ENCODE data around the gene COLEC11. TPM values are rescaled to one million over a fixed set of nuclear protein-coding genes. Genes with fewer than 3 reads are reported as not detected.

The COLEC11 gene
- total and polyA plus RNA-seq, 8 donors: 2.0 to 9.9 (median 3.3) TPM; not detected in 3

DNA sequence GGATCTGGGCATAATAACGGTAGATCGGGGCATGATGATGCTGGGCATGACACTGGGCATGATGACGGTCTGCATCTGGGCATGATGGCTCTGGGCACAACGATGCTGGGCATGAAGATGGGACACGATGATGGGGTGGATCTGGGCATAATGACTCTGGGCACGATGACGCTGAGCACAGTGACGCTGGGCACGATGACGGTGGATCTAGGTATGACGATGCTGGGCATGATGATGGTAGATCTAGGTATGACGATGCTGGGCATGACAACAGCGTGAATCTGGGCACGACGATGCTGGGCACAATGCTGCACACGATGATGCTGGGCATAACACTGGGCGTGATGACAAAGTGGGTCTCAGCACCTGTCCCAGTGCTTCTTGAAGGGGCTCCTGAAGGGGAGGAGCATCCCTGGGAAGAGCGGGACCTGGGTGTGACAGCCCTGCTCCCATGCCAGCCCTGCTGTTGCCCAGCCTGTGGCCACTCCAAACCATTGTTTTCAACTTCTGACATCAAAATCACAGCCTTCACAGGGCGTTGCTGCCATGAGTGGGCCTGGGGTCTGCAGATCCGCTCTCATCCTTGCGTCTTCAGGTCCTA is 32.7 kb downstream of the COLEC11 start:
- no peak overlapping the region for H3K27ac ChIP-seq
- peaks cover 0 to 7% (median 0%) of the 10 kb centered on the region in 3 donors for H3K27me3 ChIP-seq
- H3K4me1 ChIP-seq: peaks cover 0 to 8% (median 0%) of the 10 kb centered on the region in 4 donors
- no peak overlapping the region for H3K4me3 ChIP-seq
- 90 to 96% (median 91%) methylated on average over 21 of the region's 21 CpGs for WGBS, 5 donors
- TF ChIP-seq EP300 (IDR thresholded peaks at IDR 0.05): no peak
- TF ChIP-seq, protein P1, sequence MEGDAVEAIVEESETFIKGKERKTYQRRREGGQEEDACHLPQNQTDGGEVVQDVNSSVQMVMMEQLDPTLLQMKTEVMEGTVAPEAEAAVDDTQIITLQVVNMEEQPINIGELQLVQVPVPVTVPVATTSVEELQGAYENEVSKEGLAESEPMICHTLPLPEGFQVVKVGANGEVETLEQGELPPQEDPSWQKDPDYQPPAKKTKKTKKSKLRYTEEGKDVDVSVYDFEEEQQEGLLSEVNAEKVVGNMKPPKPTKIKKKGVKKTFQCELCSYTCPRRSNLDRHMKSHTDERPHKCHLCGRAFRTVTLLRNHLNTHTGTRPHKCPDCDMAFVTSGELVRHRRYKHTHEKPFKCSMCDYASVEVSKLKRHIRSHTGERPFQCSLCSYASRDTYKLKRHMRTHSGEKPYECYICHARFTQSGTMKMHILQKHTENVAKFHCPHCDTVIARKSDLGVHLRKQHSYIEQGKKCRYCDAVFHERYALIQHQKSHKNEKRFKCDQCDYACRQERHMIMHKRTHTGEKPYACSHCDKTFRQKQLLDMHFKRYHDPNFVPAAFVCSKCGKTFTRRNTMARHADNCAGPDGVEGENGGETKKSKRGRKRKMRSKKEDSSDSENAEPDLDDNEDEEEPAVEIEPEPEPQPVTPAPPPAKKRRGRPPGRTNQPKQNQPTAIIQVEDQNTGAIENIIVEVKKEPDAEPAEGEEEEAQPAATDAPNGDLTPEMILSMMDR (IDR thresholded peaks at IDR 0.05): no peak
- TF ChIP-seq POLR2A (IDR thresholded peaks at IDR 0.05): no peak
- TF ChIP-seq POLR2AphosphoS5 (IDR thresholded peaks at IDR 0.05): no peak
- H3K9me3 ChIP-seq: peaks cover 0 to 5% (median 0%) of the 10 kb centered on the region in 4 donors
- DNase-seq: peak in 1 of 2 donors; percentile 8
- no peaks in the 10 kb centered on the region for H3K36me3 ChIP-seq
- intact Hi-C loops (cut with DNase I; ENCODE audit: low total_unique reads): no loop called here

DNA sequence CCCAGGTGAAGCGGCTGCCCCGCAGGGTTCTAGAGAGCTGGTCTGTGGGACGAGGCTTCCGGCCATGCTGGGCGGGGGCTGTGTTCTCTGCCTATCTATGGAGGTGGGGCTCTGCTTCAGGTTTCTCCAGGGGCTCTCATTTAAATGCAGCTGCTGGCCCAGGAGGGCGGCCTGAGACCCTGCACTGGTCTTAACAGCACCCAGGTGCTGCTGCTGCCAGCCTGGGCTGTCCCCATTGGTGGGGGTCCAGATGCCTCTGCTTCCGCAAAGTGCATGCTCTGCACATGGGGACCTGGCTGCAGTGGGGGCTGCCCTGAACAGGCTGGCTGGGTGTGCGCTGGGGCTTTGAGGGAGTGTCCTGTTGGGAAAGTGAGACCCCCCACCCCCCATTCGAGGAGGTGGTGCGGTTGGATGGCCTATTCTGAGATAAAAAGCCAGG is 33.3 kb downstream of the COLEC11 start:
- Histone ChIP-seq H3K36me3 (no peaks in the 10 kb centered on the region), H3K9me3 (peaks cover 0 to 5% (median 0%) of the 10 kb centered on the region in 4 donors), H3K4me1 (peaks cover 0 to 8% (median 0%) of the 10 kb centered on the region in 4 donors), H3K4me3 (no peak overlapping the region), H3K27me3 (peaks cover 0 to 7% (median 0%) of the 10 kb centered on the region in 3 donors), H3K27ac (no peak overlapping the region)
- DNase-seq: peak in 1 of 2 donors; percentile 16
- TF ChIP-seq, protein P1 (IDR thresholded peaks at IDR 0.05): no peak
- TF ChIP-seq EP300 (IDR thresholded peaks at IDR 0.05) (no peak), POLR2A (IDR thresholded peaks at IDR 0.05) (no peak), POLR2AphosphoS5 (IDR thresholded peaks at IDR 0.05) (no peak)
- intact Hi-C loops (cut with DNase I; ENCODE audit: low total_unique reads): no loop called here
- WGBS, 5 donors: 71 to 81% (median 77%) methylated on average over 6 to 10 of the region's 10 CpGs

DNA sequence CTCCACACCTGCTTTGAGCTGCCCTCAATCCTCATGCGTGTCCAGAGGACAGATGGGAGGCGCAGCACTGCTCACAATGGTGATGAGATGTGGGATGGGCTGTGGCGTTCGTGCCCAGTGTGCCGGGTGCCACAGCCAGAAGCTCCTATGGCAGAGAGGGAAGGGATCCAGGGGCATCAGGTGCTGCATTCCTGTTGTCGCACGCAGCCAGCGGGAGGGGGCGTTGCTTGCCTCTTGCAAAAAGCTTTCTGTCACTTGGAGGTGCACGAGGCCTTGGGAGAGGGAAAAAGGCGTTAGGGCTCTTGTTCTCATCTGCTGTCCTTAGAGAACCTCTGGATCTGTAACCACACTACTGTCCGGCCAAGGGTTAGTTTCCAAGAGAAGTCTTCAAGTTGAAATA is 33.9 kb downstream of the COLEC11 start:
- 41 to 52% (median 47%) methylated on average over 12 of the region's 12 CpGs for WGBS, 5 donors
- H3K27ac ChIP-seq: no peak overlapping the region
- DNase-seq: peak in 1 of 2 donors; percentile 25
- intact Hi-C loops (cut with DNase I; ENCODE audit: low total_unique reads): no loop called here
- H3K4me3 ChIP-seq: no peak overlapping the region
- TF ChIP-seq POLR2A (IDR thresholded peaks at IDR 0.05): no peak
- TF ChIP-seq EP300 (IDR thresholded peaks at IDR 0.05): no peak
- TF ChIP-seq, protein P1 (IDR thresholded peaks at IDR 0.05): no peak
- TF ChIP-seq POLR2AphosphoS5 (IDR thresholded peaks at IDR 0.05): no peak
- peaks cover 0 to 7% (median 0%) of the 10 kb centered on the region in 3 donors for H3K27me3 ChIP-seq
- H3K36me3 ChIP-seq: no peaks in the 10 kb centered on the region
- peaks cover 0 to 4% (median 0%) of the 10 kb centered on the region in 4 donors for H3K9me3 ChIP-seq
- peaks cover 0 to 8% (median 0%) of the 10 kb centered on the region in 4 donors for H3K4me1 ChIP-seq

DNA sequence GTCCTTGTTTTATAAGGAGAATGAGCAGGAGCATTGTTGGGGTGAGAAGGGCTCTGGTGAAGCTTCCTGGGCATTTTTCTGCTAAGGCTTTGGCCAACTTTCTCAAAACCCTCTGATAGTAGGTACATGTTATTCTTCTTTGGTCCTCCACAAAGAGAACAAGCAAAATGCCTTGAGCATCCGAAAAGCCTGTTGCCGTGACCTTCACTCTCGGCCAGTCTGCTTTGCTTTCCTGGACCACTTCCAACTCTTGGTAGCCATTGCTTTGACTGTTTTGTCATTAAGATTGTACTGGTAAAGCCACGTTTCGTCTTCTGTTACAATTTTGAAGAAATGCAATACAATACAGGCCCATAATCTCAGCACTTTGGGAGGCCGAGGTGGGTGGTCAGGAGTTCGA is 35.7 kb downstream of the COLEC11 start:
- no peak for DNase-seq
- H3K4me1 ChIP-seq: peaks cover 0 to 8% (median 0%) of the 10 kb centered on the region in 4 donors
- intact Hi-C loops (cut with DNase I; ENCODE audit: low total_unique reads): no loop called here

More for the DNA sequence above, 35.7 kb downstream of the COLEC11 start:
- Histone ChIP-seq H3K27me3 (peaks cover 0 to 7% (median 0%) of the 10 kb centered on the region in 3 donors), H3K9me3 (no peaks in the 10 kb centered on the region), H3K27ac (peak overlapping the region in 1 of 5 donors; percentile 7), H3K4me3 (no peak overlapping the region), H3K36me3 (no peaks in the 10 kb centered on the region)
- 73 to 84% (median 79%) methylated on average over 7 of the region's 7 CpGs for WGBS, 5 donors
- TF ChIP-seq EP300 (IDR thresholded peaks at IDR 0.05) (no peak), POLR2AphosphoS5 (IDR thresholded peaks at IDR 0.05) (no peak), POLR2A (IDR thresholded peaks at IDR 0.05) (no peak)
- TF ChIP-seq, protein P1 (IDR thresholded peaks at IDR 0.05): no peak
